ENCODE results near the gene SLC11A1. TPM values are rescaled to one million over a fixed set of nuclear protein-coding genes. Genes with fewer than 3 reads are reported as not detected.

The SLC11A1 gene
- total RNA-seq: 10 to 100 TPM; 17.9 to 53.5 (median 35.5) TPM
- 17.3 TPM for total RNA-seq (2013)

GRCh38 chr2:218381916-218382366 is at the start of gene SLC11A1:
Gene SLC11A1, plus strand, starts transcription at chr2:218382273. Its CDS starts 96 bp downstream, at chr2:218382369.
- Mint-ChIP-seq H3K4me1 (peaks cover 6 to 21% of the 10 kb centered on the region in 2 donors), H3K27me3 (ENCODE audit: low read depth in 2 of 2) (no peaks in the 10 kb centered on the region), H3K36me3 (no peaks in the 10 kb centered on the region), H3K27ac (peak within 1 kb of the TSS in 1 of 2 donors; percentile 55), H3K9me3 (no peaks in the 10 kb centered on the region), H3K4me3 (peak within 1 kb of the TSS; percentile 25)
- no peak for TF ChIP-seq CTCF (IDR thresholded peaks at IDR 0.05)
- H3K4me3 ChIP-seq (ENCODE audit: low read length): no peak within 1 kb of the TSS
- peaks cover 11% of the 10 kb centered on the region for H3K4me1 ChIP-seq (ENCODE audit: control insufficient read depth, insufficient read depth, low read length)
- DNase-seq (no peak), ATAC-seq (peak; percentile 31 to 72 (median 35))
- H3K9me3 ChIP-seq (ENCODE audit: control insufficient read depth, insufficient read depth, low read length): no peaks in the 10 kb centered on the region
- H3K27me3 ChIP-seq (ENCODE audit: control insufficient read depth, insufficient read depth, low read length): peaks cover under 1% of the 10 kb centered on the region
- H3K36me3 ChIP-seq (ENCODE audit: control insufficient read depth, insufficient read depth, low read length): no peaks in the 10 kb centered on the region
- peak within 1 kb of the TSS; percentile 53 for H3K27ac ChIP-seq (ENCODE audit: low read length)
- WGBS (ENCODE audit: insufficient coverage): 81% methylated on average over 13 of the region's 13 CpGs
- intact Hi-C loops (cut with micrococcal nuclease): no loop called here

GRCh38 chr2:218332288-218332687 is 49.8 kb upstream of the SLC11A1 start:
- Histone ChIP-seq H3K27me3 (ENCODE audit: control insufficient read depth, insufficient read depth, low read length) (no peaks in the 10 kb centered on the region), H3K27ac (ENCODE audit: low read length) (no peak overlapping the region), H3K4me3 (ENCODE audit: low read length) (no peak overlapping the region), H3K4me1 (ENCODE audit: control insufficient read depth, insufficient read depth, low read length) (peaks cover 35% of the 10 kb centered on the region), H3K9me3 (ENCODE audit: control insufficient read depth, insufficient read depth, low read length) (no peaks in the 10 kb centered on the region), H3K36me3 (ENCODE audit: control insufficient read depth, insufficient read depth, low read length) (no peaks in the 10 kb centered on the region)
- ATAC-seq (no peak), DNase-seq (no peak)
- 90% methylated on average over 1 of the region's 1 CpG for WGBS (ENCODE audit: insufficient coverage)
- peaks cover 0 to 3% of the 10 kb centered on the region in 2 donors for H3K27me3 Mint-ChIP-seq (ENCODE audit: low read depth in 2 of 2)
- TF ChIP-seq CTCF (IDR thresholded peaks at IDR 0.05): no peak
- H3K36me3 Mint-ChIP-seq: no peaks in the 10 kb centered on the region
- no peak overlapping the region for H3K27ac Mint-ChIP-seq
- intact Hi-C loops (cut with micrococcal nuclease): no loop called here
- H3K9me3 Mint-ChIP-seq: no peaks in the 10 kb centered on the region
- peaks cover 0 to 5% of the 10 kb centered on the region in 2 donors for H3K4me1 Mint-ChIP-seq
- no peak overlapping the region for H3K4me3 Mint-ChIP-seq

- Histone ChIP-seq H3K9me3 (ENCODE audit: control insufficient read depth, insufficient read depth, low read length) (no peaks in the 10 kb centered on the region), H3K4me3 (ENCODE audit: low read length) (no peak overlapping the region), H3K27me3 (ENCODE audit: control insufficient read depth, insufficient read depth, low read length) (no peaks in the 10 kb centered on the region), H3K4me1 (ENCODE audit: control insufficient read depth, insufficient read depth, low read length) (peaks cover 29% of the 10 kb centered on the region), H3K27ac (ENCODE audit: low read length) (no peak overlapping the region), H3K36me3 (ENCODE audit: control insufficient read depth, insufficient read depth, low read length) (no peaks in the 10 kb centered on the region)
- H3K4me1 Mint-ChIP-seq: no peaks in the 10 kb centered on the region
- peak in 1 of 3 donors; percentile 41 for ATAC-seq
- H3K4me3 Mint-ChIP-seq: no peak overlapping the region
- WGBS (ENCODE audit: insufficient coverage): 39% methylated on average over 16 of the region's 16 CpGs
- no peak for TF ChIP-seq CTCF (IDR thresholded peaks at IDR 0.05)
- H3K27me3 Mint-ChIP-seq (ENCODE audit: low read depth in 2 of 2): peaks cover 0 to 3% of the 10 kb centered on the region in 2 donors
- H3K27ac Mint-ChIP-seq: no peak overlapping the region
- no peak for DNase-seq
- H3K9me3 Mint-ChIP-seq: no peaks in the 10 kb centered on the region
- intact Hi-C loops (cut with micrococcal nuclease): no loop called here
- no peaks in the 10 kb centered on the region for H3K36me3 Mint-ChIP-seq
Observed at GRCh38 chr2:218332920-218333645, 49.0 kb upstream of the SLC11A1 start.
